Measurements from ENCODE around the gene RSU1.

RSU1 gene

DNA sequence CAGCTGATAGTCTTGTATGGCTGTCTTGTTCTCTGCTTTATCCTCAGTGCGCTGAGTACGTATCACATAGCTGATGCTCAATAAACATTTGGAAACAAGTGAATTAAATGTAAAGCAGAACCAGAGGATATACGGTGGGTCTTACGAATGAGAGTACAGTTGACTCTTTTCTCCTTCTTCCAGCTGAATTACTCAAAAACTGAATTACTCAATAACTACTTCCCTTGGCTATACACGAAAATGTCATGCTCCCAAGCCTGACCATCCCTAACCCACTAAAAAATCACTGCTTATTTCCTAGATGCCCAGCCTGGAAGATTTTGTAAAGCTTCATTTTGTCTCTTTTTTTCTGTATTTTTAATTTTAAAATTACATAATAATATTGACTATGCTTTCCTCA is 3.2 kb upstream of the RSU1 start:
- DNase-seq, result no peak

DNA sequence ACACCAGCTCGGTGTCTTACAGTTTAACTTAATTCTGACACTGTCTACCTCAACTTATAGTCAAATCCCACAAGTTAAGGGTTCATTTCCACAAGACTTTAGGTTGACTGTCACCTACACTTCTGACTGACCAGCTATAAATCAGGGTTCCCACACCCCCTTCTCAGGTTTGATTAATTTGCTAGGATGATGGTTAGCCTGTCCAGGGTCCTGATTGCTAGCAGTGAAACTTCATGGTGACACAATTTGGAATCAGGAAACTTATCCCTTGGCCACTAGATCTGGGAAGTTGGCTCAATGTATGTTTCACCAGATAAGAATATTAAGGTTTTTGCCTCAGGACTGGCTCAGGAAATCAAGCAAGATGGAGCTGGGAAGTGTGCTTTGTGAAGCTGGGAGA is 2.8 kb upstream of the RSU1 start:
- no peak for DNase-seq

DNA sequence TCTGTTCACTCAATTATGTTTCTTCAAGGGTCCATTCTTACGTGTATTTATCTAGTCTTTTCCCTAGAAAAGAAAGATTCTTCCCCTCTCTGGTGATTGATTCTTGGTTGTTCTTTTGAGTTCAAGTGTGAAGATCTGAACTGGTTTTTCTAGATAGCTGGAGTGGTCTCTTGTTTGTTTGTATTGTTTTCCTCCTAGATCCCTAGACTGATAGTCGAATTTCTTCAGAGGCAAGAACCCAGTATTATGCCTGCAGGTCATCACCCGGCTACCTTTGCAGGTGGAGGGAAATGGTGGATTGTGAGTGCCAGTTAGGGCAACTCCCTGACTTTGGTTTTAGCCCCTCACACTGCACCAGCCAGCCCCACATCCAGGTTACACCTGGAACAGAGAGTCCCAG is 2.2 kb upstream of the RSU1 start:
- no peak for DNase-seq

DNA sequence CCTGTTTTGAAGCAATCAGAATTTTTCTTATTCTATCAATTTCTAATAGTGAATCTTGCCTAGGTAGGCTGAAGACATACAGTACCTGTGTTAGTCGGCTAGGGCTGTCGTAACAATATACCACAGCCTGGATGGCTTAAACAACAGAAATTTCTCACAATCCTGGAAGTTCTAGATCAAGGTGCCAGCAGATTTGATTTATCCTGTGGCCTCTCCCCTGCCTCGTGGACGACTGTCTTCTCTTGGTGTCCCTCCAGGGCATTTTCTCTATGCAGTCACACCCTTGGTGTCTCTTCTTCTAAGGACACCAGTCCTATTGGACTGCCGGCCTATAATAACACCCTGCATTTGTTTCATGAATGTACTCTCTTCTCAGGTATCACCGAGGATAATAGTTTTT is 1.8 kb upstream of the RSU1 start:
- DNase-seq, result no peak

DNA sequence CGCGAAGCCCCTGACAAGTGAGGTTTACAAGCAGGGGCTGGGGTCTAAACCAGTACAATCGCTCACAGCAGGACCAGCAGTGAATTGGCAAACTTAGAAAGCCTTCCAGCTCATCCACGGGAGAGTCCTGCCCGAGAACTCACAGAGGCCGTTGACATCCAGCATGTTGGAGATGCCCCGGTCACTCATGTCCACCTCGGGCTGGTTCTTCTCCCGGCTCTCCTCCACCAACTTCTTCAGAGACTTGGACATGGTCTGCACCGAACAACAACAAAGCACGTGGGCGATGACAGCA is 447 bp downstream of the RSU1 start:
- DNase-seq, result no peak

DNA sequence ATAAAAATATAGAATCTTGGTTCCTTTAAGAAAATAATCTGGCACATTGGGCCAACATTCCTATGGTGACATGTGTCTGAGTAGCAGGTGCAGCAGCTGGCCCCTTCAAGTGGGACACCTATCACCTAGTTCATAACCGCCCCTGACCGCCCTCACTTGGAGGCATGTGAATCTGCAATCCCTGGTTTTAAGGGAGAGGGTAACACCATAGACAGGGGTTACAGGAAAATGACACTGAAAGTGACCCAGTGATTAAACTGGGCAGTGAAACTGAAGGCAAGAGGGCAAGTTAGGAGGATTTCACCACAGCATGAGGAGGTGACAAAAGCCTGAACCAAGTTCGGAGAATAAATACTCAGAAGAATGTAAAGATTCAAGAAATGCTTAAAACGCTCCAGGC is 1.1 kb downstream of the RSU1 start:
- no peak for DNase-seq

DNA sequence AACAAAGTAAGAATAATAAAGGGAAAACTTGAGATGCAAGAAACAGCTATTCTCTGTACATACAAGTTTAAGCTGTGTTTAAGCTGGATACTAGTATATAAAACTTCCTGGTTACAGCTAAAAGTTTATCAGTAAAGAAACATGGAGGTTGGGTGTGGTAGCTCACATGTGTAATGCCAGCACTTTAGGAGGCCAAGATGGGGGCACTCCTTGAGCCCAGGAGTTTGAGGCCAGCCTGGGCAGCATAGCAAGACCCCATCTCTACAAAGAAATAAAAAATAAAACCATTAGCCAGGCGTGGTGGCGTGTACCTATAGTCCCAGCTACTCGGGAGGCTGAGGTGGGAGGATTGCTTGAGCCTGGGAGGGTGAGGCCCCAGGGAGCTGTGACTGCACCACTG is 3.2 kb downstream of the RSU1 start:
- no peak for DNase-seq

DNA sequence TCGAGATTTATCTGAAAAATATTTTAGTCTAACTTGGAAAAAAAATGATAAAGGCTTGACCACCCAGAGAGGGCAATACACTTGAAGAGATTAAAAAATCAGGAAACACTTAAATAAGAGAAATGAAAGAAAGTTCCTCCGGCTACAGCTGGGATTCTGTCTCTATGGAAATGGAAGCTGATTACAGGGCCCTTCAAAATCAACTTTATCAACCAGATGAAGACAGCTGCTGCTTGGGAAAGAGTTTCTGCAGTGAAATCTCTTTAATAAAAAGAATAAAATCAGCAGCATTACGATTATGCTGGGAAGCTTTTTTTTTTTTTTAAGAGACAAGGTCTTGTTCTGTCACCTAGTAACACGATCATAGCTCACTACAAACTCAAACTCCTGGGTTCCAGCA is 4.5 kb downstream of the RSU1 start:
- no peak for DNase-seq

DNA sequence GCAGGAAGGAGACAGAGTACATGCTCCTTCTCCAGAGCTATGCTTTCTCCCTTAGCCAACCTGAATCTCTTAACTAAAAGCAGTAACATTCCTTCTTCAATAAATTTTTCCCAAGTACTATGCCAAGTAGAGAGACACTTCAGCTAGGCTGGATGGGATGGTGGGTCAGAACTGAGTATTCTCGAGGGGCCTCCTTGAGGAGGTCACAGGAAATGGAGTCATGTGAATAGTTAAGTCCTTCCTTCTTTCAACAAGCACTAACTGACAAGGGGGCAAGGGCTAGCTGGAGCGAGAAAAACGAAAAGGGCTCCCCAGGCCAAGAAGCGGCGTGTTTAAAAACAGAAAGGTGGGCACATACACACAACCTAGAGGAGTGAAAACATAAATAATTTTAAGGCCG is 5.5 kb downstream of the RSU1 start:
- DNase-seq, result no peak

DNA sequence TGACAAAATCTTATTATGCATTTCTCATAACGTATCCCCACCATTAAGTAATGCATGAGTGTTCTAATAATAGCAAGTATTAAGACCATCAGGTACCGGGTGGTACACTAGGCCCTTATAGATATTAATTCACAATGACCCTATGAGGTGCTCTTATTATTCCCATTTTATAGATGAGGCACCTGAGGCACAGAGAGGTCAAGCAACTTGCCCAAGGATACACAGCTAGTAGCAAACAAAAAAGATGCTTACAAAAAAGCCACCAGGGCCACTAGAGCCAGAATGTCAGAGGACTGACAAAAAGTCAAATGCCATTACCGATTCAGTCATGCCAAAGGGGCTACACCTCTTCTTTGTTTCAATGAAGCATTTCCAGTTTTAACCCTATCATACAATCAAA is 5.9 kb downstream of the RSU1 start:
- DNase-seq, result no peak

DNA sequence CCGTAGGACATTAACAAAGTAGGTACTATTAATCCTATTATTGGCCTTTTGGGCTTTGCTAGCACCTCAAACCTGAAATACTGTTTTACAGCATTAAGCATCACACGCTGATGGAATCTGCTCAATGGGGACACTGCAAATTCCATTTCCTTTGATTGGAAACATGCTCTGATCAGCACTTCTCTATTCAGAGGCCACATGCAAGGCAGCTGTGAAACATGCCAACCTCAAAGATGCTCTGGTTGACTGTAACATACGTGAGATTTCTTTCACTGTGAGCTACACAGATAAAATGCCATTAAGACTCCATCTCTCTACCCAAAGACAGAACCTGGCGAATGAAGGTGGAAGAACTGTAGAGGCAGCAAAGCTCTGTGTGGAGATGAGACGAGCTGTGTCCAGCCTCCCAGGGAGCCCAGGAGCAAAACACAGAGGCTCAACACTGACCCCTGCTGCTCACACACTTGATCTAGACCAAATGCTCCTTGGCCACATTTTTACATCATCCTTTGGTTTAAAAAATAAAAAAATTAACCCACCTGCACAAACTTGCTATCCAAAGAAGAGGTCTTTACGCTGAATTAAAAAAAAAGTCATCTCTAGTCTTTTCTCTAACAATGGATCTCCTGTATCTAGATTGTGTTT is 8.0 kb downstream of the RSU1 start:
- DNase-seq, result no peak

DNA sequence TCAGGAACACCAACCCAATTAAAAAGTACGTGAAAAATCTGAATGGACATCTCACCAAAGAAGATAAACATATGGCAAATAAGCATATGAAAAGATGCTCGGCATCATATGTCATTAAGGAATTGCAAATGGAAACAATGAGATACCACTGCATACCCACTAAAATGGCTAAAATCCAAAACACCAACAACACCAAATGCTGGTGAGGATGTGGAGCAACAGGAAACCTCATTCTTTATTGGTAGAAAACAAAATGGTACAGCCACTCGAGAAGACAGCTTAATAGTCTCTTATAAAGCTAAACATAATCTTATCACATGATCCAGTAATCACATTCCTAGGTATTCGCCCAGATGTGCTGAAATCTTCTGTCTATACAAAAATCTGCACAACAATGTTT is 13.1 kb downstream of the RSU1 start:
- no peak for DNase-seq

DNA sequence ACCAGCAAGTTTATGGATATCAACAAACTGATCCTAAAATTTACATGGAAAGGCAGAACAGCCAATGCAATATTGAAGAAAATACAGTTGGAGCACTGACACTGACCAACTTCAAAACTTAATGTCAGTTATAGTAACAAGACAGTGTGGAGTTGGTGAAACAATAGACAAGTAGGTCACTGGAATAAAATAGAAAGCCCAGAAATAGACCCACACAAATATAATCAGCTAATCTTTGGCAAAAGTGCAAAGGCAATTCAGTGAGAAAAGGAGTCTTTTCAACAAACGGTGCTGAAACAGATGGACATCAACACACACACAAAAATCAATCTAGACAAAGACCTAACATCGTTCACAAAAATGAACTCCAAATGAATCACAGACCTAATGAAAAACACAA is 13.8 kb downstream of the RSU1 start:
- no peak for DNase-seq

DNA sequence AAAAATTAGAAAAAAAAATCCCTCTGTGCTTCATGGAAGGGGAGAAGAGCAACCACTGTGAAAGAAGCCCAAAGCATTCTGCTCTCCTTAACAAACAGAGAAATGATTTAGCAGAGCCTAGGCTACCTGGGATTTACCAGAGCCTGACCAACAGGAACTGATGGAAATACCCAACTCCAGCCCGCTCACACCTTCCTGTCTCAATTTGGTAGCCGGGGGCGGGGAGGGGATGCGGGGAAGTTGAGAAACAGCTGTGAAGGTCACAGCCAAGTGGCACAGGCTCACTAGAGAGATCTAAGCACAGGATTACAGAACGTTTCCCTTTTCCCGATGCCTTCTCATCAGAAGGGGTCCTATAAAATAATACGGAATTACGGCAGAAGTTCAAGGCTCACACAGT is 17.6 kb downstream of the RSU1 start:
- DNase-seq, result no peak

DNA sequence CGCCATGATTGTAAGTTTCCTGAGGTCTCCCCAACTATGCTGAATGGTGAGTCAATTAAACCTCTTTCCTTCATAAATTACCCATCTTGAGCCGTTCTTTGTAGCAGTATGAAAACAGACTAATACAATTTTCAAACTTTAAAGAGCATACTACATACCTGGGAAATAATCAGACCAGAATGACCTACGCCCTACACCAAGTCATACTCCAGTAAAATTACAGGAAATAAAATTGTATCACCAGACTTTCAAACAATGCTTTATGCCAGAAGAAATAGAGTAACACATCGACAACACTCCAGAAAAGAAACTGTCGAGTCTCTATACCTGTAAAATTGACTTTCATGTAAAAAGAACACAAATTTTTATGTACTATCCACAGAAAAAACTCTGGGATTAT is 18.7 kb downstream of the RSU1 start:
- DNase-seq, result no peak

DNA sequence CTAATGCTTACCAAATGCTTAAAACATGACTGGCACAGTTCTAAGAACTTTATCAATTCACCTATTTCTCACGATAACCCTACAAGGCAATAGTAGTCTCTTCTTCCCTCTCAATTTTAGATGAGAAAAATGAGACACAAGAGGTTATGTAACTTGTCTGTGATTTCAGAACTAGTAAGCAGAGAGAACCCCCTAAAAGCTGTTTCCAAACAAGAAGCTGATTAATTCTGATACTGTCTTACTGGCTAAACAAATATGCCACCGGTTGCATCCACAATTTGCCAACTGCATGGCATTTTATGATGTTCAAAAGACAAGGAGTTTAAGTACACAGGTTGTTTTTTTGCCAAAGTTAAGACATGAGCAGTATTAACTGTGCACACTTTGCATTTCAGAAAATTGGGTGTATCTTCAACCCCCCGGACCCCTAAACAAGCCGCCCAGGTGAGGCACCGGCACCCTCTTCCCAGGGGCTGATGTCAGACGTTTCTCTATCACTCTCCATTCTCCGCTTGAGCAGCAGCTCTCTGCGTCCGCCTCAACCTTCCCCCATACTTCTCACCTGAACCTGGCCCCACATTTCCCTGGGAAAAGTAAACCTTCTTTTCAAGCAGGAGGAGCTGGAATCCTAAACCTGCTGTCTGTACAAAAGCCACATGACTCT is 21.7 kb downstream of the RSU1 start:
- no peak for DNase-seq

DNA sequence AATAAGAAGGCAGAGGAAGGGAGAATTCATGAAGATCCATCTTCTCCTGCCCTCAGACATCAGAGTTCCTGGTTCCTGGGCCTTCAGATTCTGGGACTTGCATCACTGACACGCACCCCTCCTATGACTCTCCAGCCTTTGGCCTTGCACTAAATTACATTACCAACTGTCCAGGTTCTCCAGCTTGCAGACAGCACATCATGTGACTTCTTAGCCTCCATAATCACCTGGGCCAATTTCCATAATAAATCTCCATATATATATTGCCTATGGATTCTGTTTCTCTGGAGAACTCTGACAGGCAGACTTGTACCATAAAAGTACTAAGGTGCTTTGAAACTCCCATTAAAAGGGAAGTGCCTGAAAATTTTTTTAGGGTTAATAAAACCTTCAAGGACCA is 23.2 kb downstream of the RSU1 start:
- DNase-seq, result no peak

DNA sequence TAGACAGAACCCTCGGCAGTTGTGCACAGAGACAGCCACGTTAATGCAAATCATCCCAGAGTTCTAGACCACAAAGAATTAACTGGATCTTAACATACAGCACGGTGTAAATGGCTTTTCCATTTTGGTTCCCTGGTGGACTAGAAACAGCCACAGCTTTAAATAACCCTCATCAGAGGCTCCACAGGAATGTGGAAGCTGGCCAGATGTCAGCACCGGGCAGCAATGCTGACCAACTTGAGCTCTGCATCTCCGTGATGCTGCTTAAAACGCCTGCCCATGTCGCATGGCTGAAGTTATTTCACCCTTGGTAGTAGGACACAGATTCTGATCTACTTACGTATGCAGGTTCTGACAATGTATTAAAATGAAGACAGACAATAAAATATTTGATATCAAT is 24.5 kb downstream of the RSU1 start:
- DNase-seq, result no peak

DNA sequence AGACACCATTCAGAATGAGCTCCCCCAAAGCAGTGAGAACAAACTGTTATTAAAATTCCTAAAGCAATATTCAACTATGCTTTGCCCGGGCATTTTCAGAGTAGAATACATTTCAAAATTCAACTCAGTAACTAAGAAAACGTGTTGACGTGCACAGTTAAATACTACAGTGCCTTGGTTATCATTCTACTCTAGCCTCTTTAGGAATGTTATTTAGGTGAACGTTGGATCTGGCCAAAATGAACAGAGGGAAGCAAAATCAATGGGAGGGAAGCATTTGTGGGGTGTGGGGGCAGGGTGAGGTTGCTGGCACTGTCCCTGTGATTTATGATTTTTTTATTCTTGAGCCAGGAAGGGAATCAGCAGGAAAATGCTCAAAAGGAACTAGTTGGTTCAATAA is 27.5 kb downstream of the RSU1 start:
- no peak for DNase-seq

DNA sequence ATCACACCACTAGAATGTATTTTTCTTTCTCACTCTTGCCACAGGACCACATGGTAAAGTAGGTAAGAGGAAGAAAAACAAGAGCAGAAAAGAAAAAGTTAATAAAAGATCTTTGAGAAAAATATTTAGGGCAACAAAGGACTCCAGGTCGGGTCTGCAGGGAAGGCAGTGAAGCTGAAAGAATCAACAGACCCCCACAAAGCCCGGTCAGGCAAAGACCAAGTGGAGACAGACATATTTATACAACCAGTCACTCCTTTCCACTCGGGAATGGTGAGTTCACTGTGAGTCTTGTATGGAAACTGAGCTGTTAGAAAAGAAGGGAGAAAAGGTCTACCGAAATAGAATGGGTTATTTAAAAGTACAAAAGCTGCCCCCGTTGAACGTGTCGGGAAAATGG is 28.0 kb downstream of the RSU1 start:
- DNase-seq, result no peak

DNA sequence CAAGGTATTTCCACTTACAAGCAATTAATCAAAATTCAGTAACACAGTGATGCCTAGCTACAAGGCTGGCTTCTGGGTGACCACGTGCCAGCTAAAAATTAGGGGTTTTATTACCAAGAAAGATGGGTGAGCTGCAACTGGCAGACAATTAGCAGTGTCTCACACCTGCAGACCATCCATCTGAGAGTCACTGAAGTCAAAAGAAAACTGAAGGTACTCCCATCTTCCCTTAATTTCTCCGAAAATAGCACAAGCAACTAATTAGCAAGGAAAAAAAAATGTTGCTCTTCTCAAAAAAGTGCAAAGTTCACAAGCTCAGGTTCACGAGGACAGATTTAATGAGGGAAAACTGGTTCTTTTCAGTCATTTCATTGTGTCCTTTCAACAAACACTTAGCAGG is 28.4 kb downstream of the RSU1 start:
- no peak for DNase-seq

DNA sequence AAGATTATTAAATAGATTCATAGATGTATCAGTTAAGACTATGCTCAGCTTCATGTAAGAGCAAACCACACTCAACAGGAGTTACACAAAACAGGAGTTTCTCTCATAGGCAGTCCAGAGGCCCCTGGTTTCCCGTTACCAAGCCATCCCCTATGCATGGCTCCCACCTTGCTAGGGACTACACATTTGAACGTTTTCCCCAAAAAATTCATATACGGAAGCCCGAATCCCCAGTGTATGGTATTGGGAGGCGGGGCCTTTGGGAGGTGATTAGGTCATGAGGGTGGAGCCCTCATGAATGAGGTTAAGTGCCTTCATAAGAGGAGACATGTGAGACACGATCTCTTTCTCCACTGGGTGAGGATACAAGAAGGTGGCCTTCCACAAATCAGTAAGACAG is 29.1 kb downstream of the RSU1 start:
- no peak for DNase-seq

DNA sequence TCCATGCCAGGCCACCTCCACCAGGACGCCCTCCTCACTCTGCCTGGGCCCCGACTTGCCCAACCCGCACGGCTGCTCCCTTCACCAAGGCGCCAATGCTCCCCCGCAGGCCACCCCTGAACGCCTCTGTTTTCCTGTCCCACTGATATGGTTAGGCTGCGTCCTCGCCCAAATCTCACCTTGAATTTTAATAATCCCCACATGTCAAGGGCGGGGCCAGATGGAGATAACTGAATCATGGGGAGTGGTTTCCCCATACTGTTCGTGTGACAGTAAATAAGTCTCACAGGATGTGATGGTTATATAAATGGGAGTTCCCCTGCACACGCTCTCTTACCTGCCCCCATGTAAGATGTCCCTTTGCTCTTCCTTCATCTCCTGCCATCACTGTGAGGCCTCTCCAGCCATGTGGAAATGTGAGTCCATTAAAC is 29.8 kb downstream of the RSU1 start:
- no peak for DNase-seq

DNA sequence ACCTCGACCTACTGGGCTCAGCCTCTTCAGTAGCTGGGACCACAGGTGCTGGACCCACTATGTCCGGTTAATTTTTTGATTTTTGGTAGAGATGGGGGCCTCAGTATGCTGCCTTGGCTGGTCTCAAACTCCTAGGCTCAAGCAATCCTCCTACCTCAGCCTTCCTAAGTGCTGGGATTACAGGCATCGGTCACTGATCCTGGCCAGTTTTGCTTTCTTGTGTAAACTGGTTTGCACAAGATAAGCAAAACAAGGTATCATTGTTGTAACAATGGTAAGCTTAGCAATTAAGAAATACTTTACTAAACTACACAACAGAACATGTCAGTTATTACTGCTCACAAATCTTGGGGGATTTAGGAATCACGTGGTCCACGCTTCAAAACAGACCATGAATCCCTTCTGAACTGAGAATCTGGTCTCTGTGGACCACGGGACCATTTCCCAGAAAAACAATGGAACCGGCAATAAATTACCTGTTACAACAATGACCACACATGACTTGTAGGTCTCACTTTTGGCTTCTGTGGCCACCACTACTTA is 36.8 kb downstream of the RSU1 start:
- DNase-seq, result no peak

DNA sequence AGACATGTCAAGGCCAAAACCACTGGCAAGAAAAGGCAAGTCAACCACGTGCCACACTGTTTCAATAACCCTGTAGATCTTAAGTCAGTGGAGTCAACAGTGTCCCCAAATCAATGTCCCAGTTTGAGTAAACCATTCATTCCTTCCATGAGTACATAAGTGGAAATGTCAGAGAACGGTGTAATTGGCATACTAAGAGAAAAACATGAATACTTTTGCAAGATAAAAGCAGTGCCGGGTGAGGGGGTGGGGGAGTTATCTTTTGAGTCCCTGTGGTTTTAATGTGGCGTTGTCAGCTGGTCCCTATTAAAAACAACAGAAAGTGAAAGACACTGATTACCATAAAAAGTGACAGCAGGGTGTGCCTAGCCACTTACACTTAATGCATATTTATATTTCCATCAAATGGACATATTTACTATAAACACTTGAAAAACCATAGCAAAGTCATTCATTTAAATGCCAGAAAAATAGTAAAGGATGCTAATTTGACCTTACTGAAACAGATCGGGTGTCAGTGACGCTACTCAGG is 37.8 kb downstream of the RSU1 start:
- DNase-seq, result no peak
